Activated CD8-positive, alpha-beta T cell treated with anti-CD3 and anti-CD28 coated beads for 36 hours (primary cell): Measurements from ENCODE around the gene PSORS1C2. TPM values are rescaled to one million over a fixed set of nuclear protein-coding genes. Genes with fewer than 3 reads are reported as not detected.
"Not testable (repeated sequence)": the region's sequence is repeated elsewhere in the genome, so short reads cannot be mapped to it uniquely, and the experiment has no call there.

Experiments
- ATAC-seq: fragments of 200-7000 bp; cut with Tn5 transposase; one replicate; pipeline ENCODE4 v1.10.0; 2021; ENCODE audit warnings: mild to moderate bottlenecking, moderate library complexity
- CTCF ChIA-PET: fragments of 350-600 bp; sonication (Branson Sonifier 250); formaldehyde crosslinking; loops from one replicate; lab custom pipeline; 2021; ENCODE audit warnings: antibody characterized with exemption; lab: Charles Lee
- POLR2A ChIA-PET: fragments of 350-600 bp; sonication (Branson Sonifier 250); formaldehyde crosslinking; loops from one replicate; lab custom pipeline; 2021; ENCODE audit warnings: antibody characterized with exemption; lab: Charles Lee
- DNase-seq: peaks from one replicate; pipeline ENCODE4 v3.0.0-alpha.2; 2020
- H3K27ac Mint-ChIP-seq: one replicate; pipeline ENCODE4 v1.8.0; 2021; ENCODE audit warnings: mild to moderate bottlenecking, mixed read lengths
- H3K27me3 Mint-ChIP-seq: one replicate; pipeline ENCODE4 v1.8.0; 2021; ENCODE audit warnings: mixed read lengths
- H3K36me3 Mint-ChIP-seq: one replicate; pipeline ENCODE4 v1.8.0; 2021; ENCODE audit warnings: low read depth, mixed read lengths
- H3K4me1 Mint-ChIP-seq: one replicate; pipeline ENCODE4 v1.8.0; 2021; ENCODE audit warnings: low read depth, mixed read lengths
- H3K4me3 Mint-ChIP-seq: one replicate; pipeline ENCODE4 v1.8.0; 2021; ENCODE audit warnings: mild to moderate bottlenecking, moderate library complexity, mixed read lengths
- H3K9me3 Mint-ChIP-seq: one replicate; pipeline ENCODE4 v1.8.0; 2021; ENCODE audit warnings: mixed read lengths
- CTCF ChIP-seq: fragments of 200-600 bp; IDR thresholded peaks from one replicate; pipeline ENCODE4 v1.8.0; 2022; ENCODE audit warnings: antibody characterized with exemption, mild to moderate bottlenecking
- intact Hi-C: fragments of 100-400 bp; cut with micrococcal nuclease; formaldehyde crosslinking; loops from one replicate; pipeline ENCODE4 v1.10.0; 2022
- total RNA-seq, 2 experiments: library from RNA; stranded (reverse); gene quantifications; one replicate each; pipeline ENCODE4 v1.2.3, GENCODE V29; 2021

PSORS1C2 gene
- total RNA-seq, 2 experiments from 2014 or later = not detected

- Mint-ChIP-seq H3K4me1 (peaks cover 26% of the 10 kb centered on the region), H3K9me3 (no peaks in the 10 kb centered on the region), H3K27me3 (no peaks in the 10 kb centered on the region), H3K27ac (no peak overlapping the region), H3K36me3 (peaks cover 26% of the 10 kb centered on the region), H3K4me3 (no peak overlapping the region)
- CTCF ChIA-PET = interaction anchor here (1.1 to 2.0 kb wide), 3 partner anchors 10 to 200 kb away, joined by 3 to 5 read pairs (median 3); no protein-coding TSS in a partner anchor
- ATAC-seq (no peak), DNase-seq (no peak)
- intact Hi-C loops = no loop called here
- TF ChIP-seq CTCF = no peak
- POLR2A ChIA-PET = interaction anchor here (1.7 kb wide), 1 partner anchor 201 kb away, joined by 4 read pairs; no protein-coding TSS in a partner anchor
Observed at GRCh38 chr6:31165986-31166385, 27.1 kb upstream of the PSORS1C2 start.

- peak; percentile 35 for ATAC-seq
- POLR2A ChIA-PET = interaction anchor here (0.7 to 1.7 kb wide), 3 partner anchors 63 to 202 kb away, joined by 3 to 4 read pairs (median 3); no protein-coding TSS in a partner anchor
- DNase-seq, H3K27me3 Mint-ChIP-seq, H3K4me3 Mint-ChIP-seq, H3K9me3 Mint-ChIP-seq, intact Hi-C loops, H3K27ac Mint-ChIP-seq: not testable (repeated sequence)
- CTCF ChIA-PET = interaction anchor here (0.7 to 2.0 kb wide), 4 partner anchors 11 to 201 kb away, joined by 3 to 5 read pairs (median 3); no protein-coding TSS in a partner anchor
- H3K4me1 Mint-ChIP-seq = peaks cover 26% of the 10 kb centered on the region
- H3K36me3 Mint-ChIP-seq = peaks cover 29% of the 10 kb centered on the region
Observed at GRCh38 chr6:31165064-31165832, 26.4 kb upstream of the PSORS1C2 start.

- DNase-seq, H3K9me3 Mint-ChIP-seq, H3K27ac Mint-ChIP-seq, H3K4me3 Mint-ChIP-seq, H3K27me3 Mint-ChIP-seq, intact Hi-C loops, ATAC-seq: not testable (repeated sequence)
- H3K36me3 Mint-ChIP-seq = peaks cover 35% of the 10 kb centered on the region
- H3K4me1 Mint-ChIP-seq = peaks cover 32% of the 10 kb centered on the region
- ChIA-PET CTCF (interaction anchor here (0.7 to 2.0 kb wide), 4 partner anchors 12 to 201 kb away, joined by 3 to 5 read pairs (median 3); no protein-coding TSS in a partner anchor), POLR2A (interaction anchor here (0.7 to 1.7 kb wide), 3 partner anchors 62 to 203 kb away, joined by 3 to 4 read pairs (median 3); no protein-coding TSS in a partner anchor)
Observed at GRCh38 chr6:31164475-31165063, 25.7 kb upstream of the PSORS1C2 start.

- POLR2A ChIA-PET = no interaction called here
Observed at GRCh38 chr6:31163922-31164321, 25.1 kb upstream of the PSORS1C2 start.

GRCh38 chr6:31162463-31163165 is 23.7 kb upstream of the PSORS1C2 start:
- intact Hi-C loops = no loop called here
- Mint-ChIP-seq H3K4me1 (peaks cover 33% of the 10 kb centered on the region), H3K27me3 (no peaks in the 10 kb centered on the region), H3K36me3 (peaks cover 50% of the 10 kb centered on the region), H3K9me3 (no peaks in the 10 kb centered on the region), H3K27ac (no peak overlapping the region), H3K4me3 (no peak overlapping the region)
- POLR2A ChIA-PET = interaction anchor here (0.8 kb wide), 1 partner anchor 9 kb away, joined by 3 read pairs; no protein-coding TSS in a partner anchor
- CTCF ChIA-PET = no interaction called here
- TF ChIP-seq CTCF = no peak
- DNase-seq = no peak
- ATAC-seq = no peak

More at GRCh38 chr6:31163922-31164321, 25.1 kb upstream of the PSORS1C2 start:
- CTCF ChIA-PET = no interaction called here
- no peak overlapping the region for H3K27ac Mint-ChIP-seq
- no peak overlapping the region for H3K4me3 Mint-ChIP-seq
- peaks cover 42% of the 10 kb centered on the region for H3K36me3 Mint-ChIP-seq
- no peak for TF ChIP-seq CTCF
- no peaks in the 10 kb centered on the region for H3K27me3 Mint-ChIP-seq
- H3K9me3 Mint-ChIP-seq = no peaks in the 10 kb centered on the region
- DNase-seq = no peak
- no peak for ATAC-seq
- intact Hi-C loops = no loop called here
- H3K4me1 Mint-ChIP-seq = peaks cover 33% of the 10 kb centered on the region
